ENCODE measurements around the gene FAM107B.

- TF ChIP-seq CTCF (IDR thresholded peaks at IDR 0.05 in 2 of 3, conservative IDR thresholded peaks at IDR 0.05 in 1 of 3; ENCODE audit: borderline replicate concordance in 1 of 3, insufficient read depth in 1 of 3, low read depth in 2 of 3, low read length in 2 of 3) (no peak), EZH2 (IDR thresholded peaks at IDR 0.05) (no peak), POLR2A (IDR thresholded peaks at IDR 0.05; ENCODE audit: borderline replicate concordance, extremely low read depth, insufficient read depth, insufficient read length) (no peak), SRF (IDR thresholded peaks at IDR 0.05; ENCODE audit: low read depth) (no peak), ZNF274 (IDR thresholded peaks at IDR 0.05; ENCODE audit: low read depth, low read length) (no peak), RAD21 (IDR thresholded peaks at IDR 0.05; ENCODE audit: low read depth) (no peak), REST (IDR thresholded peaks at IDR 0.05; ENCODE audit: low read depth) (no peak), CBX3 (IDR thresholded peaks at IDR 0.05; ENCODE audit: low read depth) (no peak), EZH2phosphoT487 (IDR thresholded peaks at IDR 0.05; ENCODE audit: borderline replicate concordance) (no peak), EGR1 (IDR thresholded peaks at IDR 0.05; ENCODE audit: low read depth) (no peak), POLR2AphosphoS5 (IDR thresholded peaks at IDR 0.05; ENCODE audit: low read depth, low read length) (no peak), TCF7L2 (IDR thresholded peaks at IDR 0.05; ENCODE audit: borderline replicate concordance, extremely low read depth, insufficient read depth, insufficient read length) (no peak), JUND (IDR thresholded peaks at IDR 0.05) (no peak)
These were observed 249.9 kb downstream of the FAM107B start for GRCh38 chr10:14524691-14525324.
